ENCODE data around the gene FXYD3.
"Not testable (repeated sequence)": the region's sequence is repeated elsewhere in the genome, so short reads cannot be mapped to it uniquely, and the experiment has no call there.

Gene FXYD3

GRCh38 chr19:35144600-35145436 lies 29.2 kb downstream of the FXYD3 start:
- no peak for DNase-seq

- DNase-seq, result no peak
Observed at GRCh38 chr19:35146746-35147459, 31.3 kb downstream of the FXYD3 start.

- no peak for DNase-seq
Observed at GRCh38 chr19:35149463-35149862, 33.8 kb downstream of the FXYD3 start.

GRCh38 chr19:35150445-35150844 lies 34.8 kb downstream of the FXYD3 start:
- DNase-seq, result no peak

- DNase-seq, result no peak
Observed at GRCh38 chr19:35151273-35152065, 35.8 kb downstream of the FXYD3 start.

- not testable (repeated sequence) for DNase-seq
Observed at GRCh38 chr19:35153129-35153522, 37.5 kb downstream of the FXYD3 start.

- DNase-seq, result no peak
Observed at GRCh38 chr19:35153701-35154524, 38.3 kb downstream of the FXYD3 start.

- DNase-seq, result no peak
Observed at GRCh38 chr19:35154525-35155406, 39.1 kb downstream of the FXYD3 start, which contains the start of gene FXYD5. TSS of gene FXYD5 (plus strand) at chr19:35154735. CDS start at chr19:35155551, 816 bp downstream.

- no peak for DNase-seq
Observed at GRCh38 chr19:35155441-35155840, 39.8 kb downstream of the FXYD3 start.

GRCh38 chr19:35155981-35156672 lies 40.5 kb downstream of the FXYD3 start:
- DNase-seq, result no peak

GRCh38 chr19:35156673-35157014 lies 41.0 kb downstream of the FXYD3 start:
- no peak for DNase-seq

- DNase-seq, result no peak
Observed at GRCh38 chr19:35157431-35157830, 41.8 kb downstream of the FXYD3 start.

- no peak for DNase-seq
Observed at GRCh38 chr19:35159606-35160005, 44.0 kb downstream of the FXYD3 start.

- DNase-seq, result no peak
Observed at GRCh38 chr19:35160629-35161433, 45.2 kb downstream of the FXYD3 start.

- no peak for DNase-seq
Observed at GRCh38 chr19:35161434-35161743, 45.8 kb downstream of the FXYD3 start.

- no peak for DNase-seq
Observed at GRCh38 chr19:35162471-35163326, 47.1 kb downstream of the FXYD3 start.

- no peak for DNase-seq
Observed at GRCh38 chr19:35164418-35164817, 48.8 kb downstream of the FXYD3 start.

GRCh38 chr19:35165200-35166058 lies 49.8 kb downstream of the FXYD3 start:
- DNase-seq, result no peak
